Right forelimb (tissue), 1 donor: ENCODE data around the gene PALLD.

Experiments
- DNase-seq: peaks from one replicate; pipeline ENCODE4 v3.0.0-alpha.2; 2018

Gene PALLD

DNA sequence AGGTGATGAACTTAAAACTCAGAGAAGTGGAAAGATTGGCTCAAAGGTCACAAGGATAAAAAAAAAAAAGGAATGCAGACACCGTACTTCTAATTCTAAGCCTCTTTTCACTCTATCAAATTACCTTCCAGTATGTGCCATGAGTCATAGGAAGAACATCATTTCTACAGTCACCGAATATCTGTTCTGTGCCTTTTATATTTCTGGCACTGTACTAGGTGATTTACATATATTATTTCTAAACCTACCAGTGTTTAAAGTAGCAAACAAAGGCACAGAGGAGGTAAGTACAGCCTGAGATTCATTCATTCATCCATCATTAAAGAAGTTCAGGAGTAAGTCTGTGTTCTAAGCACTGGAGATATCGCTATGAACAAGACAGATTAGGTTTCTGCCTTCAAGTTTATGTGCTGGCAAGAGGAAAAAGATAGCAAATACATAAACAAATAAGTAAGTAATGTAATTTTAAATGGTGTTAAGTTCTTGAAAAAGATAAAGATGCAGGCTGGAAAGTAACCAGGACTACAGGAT lies 65.3 kb downstream of the PALLD start:
- no peak for DNase-seq

DNA sequence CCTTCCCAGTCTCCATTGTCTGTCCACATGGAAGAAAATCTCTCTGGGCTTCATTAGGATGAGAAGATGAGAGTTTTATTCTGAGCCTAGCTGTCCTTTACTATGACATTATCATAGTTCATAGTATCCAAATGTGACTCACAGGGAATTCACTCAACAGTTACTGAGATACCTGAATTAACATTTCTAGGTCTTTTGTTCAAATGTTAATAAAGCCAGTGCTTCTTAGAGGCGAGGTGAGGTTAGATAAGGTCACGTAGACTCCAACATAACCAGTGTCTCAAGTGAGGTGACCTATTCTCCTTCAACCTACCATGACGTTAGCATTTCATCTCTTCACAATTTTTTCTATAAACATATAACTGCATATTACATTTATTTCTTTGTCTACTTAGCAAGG lies 67.2 kb downstream of the PALLD start:
- no peak for DNase-seq

DNA sequence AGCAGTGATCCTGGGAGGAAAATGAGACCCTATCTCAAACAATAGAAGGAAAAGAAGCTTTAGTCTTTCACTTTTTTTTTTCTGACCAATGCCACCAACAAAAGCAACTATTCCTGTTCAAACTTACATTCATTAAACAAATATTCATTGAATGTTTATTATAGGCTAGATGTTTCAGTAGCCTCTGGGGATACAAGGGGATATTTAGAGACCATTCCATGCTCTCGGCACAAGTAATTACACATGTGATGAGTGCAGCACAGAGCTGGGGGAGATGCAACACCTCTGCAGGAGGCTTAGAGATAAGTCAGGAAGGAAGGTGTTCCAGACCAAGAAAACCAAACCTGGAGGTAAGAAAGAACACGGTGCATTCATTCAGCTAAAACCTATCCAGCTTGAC lies 68.3 kb downstream of the PALLD start:
- no peak for DNase-seq

DNA sequence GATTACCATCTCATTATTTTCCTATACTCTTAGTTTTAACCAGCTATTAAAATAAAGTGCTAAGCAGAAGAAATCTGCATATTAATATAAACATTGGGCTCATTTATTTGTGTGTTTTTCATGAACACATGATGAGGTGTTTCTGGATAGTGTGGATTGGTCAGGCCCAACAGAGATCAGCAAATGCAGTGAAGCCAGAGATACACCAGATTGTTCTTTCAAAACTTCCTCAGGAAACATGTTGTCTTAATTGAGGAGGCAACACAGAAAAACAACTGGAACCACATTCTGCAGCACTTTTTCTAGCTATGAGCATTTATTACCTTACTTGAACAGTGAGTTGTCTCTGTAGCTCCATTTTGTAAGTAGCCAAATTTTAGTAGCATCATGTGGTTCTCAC lies 69.9 kb downstream of the PALLD start:
- no peak for DNase-seq

DNA sequence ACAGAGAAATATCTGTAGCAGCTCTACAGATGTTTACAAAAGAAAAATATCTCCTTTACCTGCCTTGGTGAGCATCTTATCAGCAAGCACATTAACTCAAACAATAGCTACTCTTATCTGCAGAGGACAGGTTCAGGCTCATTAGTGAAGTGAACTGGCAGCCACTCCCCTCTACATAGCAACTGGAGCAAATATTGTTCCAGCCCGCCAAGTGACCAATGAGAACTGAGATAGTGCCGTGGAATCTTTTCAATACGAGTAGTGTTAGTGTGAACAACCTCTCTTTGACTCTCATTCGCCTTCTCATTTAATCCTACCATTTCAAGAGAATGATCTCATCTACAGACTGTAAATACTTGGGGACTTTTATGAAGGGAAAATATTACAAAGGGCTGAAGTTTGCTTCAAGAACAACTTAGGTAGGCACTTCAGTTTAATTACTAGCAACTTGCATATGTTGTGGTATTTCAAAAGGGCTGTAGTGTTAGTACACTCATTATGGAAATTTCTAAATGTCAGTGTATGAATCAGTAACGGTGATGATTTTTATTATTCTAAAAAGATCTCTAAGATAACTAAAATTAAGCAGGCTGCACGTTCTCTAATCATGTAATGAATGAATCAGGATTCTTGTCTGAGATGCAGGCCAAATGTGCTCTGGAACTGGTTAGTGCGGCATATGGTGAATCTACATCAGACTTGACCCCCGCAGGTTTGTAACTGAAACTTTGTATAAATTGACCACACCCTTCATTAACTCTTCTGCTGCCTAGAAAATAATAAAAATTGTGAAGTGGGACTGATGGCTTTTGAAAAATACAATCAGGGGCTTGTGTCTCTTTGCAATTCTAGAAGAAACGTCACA lies 72.4 kb downstream of the PALLD start:
- peak; percentile 57 for DNase-seq

DNA sequence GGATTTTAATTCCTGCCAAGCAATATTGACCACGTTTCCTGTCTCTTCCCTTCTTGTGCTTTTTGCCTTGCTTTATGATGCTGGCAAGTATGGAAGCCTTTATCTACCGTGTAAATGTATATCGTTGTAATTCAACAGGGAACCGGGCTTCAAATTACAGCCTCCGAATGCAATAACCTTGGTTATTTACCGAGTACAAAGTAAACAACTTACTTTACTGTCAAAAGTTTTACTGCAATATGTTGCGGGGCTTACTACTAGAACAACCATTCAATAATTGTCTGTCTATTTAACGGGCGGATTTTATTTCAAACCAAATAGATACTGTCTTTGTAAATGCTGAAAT lies 73.1 kb downstream of the PALLD start:
- DNase-seq = no peak

DNA sequence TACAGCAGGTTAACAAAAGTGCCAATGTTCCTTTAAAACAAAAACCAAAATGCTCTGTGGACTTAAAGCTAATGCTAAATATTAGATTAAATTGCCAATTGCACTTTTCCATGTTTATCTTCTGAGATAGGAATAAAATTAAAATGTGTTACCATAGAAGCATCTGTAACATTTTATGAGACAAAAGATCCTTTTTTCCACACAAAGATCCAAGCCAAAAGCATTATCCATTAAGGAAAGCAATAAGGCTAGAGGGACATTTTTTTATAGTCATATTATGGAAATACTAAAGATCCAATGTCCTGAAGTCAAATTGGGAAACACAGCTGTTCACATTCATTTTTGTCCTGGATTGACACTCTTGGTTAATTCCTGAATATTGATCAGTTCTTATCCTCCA lies 73.6 kb downstream of the PALLD start:
- no peak for DNase-seq

DNA sequence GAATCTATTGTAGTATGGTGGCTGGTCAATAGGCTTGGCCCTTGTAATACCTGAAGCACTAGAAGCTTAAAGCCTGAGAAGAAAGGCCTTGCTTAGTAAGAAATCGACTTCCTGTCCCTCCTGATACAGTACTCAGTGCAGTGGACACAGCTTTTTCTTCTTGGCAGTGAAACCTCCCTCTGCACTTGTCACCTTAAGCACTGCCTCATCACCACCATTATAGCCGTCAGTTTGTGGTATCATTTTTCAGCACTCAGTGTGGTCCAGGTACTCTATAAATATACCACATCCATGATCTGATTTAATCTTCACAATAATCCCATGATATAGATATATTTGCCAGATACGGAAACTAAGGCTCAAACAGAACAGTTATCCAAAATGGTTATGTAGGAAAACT lies 75.2 kb downstream of the PALLD start:
- DNase-seq = no peak

DNA sequence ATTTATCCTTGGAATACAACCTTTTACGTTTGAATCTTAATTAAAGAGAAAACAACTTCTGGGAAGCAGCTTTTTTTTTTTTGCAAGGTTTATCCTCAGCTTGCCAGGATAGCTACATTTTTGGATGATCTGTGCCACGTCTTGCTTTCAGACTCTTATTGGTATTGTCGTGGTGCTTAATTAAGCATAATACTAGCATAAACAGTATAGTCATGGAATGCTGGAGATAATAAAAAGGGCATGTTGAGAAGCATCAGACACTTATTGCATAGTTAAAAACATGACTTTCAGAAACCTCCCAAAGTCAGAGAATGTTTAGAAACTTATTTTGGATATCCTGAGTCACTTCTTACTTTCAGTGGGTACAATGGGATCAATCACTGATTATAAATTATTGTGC lies 77.0 kb downstream of the PALLD start:
- no peak for DNase-seq

DNA sequence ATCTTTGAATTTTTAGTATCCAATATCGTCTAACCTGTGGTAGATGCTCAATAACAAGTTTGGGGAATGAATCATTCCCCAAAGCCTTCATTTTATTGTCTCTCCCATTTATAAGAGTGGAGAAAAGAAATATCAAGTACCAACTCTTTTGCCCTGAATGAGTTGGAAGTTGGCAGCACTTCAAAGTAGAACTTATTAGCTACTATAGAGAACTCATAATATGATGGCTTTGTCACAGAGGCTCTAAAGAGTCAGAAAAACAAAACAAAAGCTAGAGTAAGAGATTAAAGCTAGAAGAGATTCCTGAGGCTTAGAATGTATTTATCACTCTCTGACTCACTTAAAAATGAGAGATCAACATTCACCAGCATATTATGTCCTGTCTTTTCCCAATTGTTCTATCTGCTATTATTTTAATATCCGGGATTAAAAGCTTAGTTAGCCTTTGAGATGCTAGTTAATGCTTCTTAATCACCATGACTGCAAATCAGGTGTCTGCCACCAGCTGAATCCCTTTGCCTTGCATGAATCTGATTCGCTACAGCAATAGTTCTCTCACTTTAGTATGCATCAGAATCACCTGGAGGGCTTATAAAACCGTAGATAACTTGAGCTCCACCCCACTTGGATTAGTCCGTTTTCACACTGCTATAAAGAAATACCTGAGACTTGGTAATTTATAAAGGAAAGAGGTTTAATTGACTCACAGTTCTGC lies 77.9 kb downstream of the PALLD start:
- DNase-seq = no peak

DNA sequence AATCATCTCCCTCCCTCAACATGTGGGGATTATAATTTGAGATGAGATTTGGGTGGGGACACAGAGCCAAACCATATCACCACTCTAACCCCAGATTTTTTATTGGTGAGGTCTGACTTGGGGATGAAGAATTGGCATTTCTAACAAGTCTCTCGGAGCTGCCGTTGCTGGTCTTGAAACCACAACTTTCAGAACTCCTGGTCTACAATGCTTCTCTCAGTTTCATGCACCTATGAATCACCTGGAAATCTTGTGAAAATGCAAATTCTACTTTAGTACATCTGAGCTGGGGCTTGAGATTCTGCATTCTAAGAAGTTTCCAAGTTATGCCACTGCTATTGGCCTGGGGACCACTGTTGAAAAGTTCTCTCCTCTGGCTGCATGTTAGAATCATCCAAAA lies 78.6 kb downstream of the PALLD start:
- no peak for DNase-seq

DNA sequence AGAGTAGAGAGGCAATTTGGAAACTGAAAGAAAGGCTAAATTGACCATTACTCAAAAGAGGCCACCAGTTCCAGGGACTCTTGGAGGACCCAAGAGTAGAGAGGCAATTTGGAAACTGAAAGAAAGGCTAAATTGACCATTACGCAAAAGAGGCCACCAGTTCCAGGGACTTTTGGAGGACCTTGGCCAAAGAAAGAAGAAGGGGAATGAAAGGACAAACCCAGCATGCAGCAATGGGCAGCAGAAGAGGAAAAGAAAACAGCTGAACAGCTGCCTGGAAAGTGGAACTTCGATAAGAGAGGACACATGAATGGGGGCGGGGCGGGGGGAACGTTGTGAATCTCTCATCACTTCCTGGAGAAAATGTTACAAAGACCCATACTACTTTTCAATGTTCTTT lies 80.8 kb downstream of the PALLD start:
- no peak for DNase-seq

DNA sequence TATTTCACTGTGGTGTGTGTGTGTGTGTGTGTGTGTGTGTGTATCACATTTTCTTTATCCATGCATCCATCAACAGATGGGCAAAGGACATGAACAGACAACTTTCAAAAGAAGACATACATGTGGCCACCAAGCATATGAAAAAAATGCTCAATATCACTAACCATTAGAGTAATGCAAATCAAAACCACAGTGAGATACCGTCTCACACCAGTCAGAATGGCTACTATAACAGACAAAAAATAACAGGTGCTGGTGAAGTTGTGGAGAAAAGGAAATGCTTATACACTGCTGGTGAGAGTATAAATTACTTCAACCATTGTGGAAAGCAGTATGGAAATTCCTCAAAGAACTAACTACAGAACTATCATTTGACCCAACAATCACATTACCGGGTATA lies 83.4 kb downstream of the PALLD start:
- no peak for DNase-seq

DNA sequence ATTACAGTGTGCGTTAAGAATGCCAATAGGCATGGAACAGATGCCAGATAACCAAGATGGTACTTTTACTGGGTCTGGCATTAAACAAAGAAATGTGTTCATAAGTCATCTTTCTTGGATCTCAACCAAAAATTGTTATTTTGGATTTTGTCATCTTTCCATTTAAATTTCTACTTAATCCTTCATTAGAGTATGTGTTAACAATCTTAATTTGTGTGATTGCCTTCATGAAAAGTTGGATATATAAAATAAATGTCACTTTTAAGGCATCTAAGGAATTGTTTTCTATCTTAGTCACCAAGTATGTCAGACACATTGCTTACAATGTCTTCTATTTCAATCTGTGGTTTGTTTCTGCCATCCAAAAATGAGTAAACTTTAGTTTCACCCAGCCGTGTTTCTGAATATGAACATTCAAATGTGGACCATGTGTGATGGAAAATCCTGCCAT lies 87.5 kb downstream of the PALLD start:
- no peak for DNase-seq

DNA sequence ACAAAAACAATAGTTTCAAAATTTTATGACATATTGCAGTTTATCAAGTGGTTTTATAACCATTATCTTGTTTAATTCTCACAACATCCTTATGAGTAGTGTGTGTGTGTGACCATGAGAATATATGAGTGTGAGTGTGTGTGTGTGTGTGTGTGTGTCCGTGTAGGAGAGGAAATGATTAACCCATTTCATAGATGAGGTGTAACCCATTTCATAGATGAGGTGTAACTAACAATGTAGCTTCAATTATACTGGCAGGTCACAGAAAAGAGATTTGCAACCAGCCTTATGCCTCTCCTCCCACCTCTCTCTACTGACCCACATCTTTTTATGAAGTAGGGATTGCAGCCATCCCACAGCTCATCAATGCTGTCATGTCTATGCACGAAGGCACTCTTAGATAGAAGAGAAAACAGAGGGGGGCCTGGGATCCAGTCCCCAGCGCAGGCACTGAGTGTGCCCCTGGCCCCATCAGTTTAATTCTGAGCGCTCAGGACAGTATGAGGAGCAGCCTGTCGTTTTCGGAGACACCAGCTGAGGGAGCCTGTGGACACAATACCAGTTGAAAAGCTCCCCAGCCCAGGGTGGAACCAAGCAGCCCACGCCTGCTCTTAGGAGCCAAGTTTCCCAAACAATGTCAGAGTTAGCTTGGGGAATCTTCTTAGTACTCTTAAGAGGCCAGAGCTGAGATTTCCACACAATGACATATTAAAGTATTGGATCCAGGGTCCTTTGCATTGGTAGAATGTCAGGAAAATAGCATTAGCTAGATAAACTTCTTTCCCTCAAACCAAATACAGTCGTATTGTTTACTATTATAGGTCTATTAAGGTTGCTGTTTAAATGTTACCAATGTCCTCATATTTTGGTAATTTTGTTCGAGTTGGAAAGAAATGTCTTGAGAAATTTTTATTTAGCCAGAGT lies 88.6 kb downstream of the PALLD start:
- DNase-seq = peak; percentile 80

DNA sequence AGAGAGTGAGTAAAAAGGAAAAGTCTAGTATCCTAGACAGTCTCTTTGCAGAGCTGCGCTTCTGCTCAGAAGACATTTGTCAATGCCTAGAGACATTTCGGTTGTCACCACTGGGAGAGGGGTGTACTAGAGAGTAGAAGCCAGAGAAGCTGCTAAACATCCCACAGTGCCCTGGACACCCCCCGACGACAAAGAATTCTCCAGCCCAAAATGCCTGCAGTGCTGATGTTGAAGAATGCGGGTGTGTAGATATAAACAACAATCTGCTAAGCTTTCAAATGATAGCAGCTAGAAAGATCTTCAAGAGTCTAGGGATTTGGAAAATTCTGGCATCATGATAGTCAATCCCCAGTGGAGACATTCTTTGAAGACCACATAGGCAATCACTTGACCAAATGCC lies 90.1 kb downstream of the PALLD start:
- no peak for DNase-seq

DNA sequence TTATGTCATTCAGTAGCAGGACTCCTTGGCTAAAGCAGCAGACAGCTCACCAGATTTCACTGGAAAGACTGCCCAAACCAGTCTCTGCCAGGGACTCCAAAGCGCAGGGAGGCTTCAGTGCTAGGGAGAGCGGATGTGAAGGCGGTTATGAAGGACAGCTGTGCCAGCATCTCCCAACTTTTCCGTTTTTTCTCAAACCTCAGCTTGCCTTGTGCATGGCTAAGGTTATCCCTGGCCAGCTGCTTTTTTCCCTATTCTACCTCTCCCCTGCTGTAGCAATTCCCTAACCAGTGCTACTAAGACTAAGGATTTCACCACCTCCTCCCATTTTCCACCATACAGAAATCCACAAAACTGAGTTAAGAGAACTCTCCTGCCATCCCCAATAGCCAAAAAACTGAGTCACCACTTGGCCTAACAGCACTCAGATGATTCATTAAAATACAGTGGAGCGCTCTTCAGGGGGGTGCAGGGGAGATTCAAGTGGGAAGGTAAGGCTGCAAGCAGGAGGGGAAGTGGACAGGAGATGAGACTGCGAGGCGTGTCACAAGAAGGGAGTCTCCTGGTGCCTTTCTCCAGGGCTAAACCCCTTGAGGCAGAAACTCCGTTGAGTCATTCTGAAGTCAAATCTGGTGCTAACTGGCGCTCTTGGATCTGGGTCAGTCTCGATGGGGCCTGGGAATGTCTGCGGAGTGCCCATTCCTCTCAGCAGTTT lies 90.7 kb downstream of the PALLD start:
- DNase-seq = peak; percentile 70

DNA sequence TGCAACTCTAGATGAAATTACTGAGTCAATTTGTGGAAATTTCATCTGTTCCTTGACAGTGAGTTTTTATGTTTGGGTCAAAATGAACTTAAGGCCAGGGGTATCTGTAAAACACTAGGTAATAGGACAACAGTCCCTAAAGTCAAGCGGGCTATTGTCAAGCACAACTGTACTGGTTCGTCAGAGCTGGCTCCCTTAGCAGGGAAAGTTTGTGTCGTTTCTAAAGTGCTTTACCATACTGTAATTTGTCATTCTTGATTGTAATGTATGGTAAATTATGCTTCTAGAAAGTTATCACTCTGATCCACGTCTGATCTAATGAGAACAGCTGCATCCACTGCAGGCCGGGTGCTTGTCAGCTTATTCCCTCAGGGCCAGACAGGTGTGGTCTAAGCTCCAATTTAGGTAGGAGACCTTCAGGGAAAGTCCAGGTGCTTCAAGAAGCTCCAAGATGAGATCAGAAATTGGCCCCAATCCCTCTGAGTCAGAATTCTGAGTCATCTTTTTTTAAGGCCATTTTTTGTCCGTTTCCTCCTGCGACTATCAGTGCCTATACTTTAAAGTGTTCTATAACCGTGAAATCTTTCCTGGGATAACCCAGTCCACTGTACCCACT lies 92.2 kb downstream of the PALLD start:
- DNase-seq = peak; percentile 49

DNA sequence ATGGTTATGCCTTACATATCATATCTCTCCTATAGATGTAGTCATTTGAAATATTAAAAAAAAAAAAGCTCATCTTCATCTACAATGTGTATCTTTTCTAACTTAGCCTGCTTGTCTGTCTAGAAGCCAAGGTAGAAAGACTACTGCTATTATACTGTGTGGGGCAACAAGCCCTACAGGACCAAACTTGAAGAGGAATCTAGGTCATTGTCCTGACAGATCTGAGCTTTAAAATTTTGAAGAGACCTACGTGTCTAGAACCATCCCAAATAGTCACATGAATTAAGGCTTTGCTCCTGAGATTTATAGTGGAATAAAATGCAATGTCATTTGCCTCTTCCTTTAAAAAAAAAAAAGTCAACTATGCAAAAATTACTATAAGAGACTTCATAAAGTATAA lies 95.8 kb downstream of the PALLD start:
- no peak for DNase-seq

DNA sequence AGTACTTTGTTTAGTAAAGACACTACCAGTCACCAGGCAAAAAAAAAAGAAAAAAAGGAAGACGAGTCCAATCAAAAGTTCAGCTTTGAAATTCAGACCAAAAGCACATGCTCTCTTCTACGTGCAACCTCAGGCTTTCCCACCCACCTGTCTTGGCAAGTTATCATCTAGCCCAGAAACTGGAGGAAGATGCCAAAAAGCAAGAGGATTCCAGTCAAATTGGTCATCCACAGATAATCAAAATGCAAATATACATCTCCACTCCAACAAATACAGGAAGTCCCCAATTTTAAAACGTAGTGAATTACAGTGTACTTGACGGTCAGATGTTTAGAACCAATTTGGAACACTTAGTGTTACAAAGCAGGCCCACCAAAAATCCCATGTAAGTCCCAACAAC lies 96.5 kb downstream of the PALLD start:
- DNase-seq = no peak

DNA sequence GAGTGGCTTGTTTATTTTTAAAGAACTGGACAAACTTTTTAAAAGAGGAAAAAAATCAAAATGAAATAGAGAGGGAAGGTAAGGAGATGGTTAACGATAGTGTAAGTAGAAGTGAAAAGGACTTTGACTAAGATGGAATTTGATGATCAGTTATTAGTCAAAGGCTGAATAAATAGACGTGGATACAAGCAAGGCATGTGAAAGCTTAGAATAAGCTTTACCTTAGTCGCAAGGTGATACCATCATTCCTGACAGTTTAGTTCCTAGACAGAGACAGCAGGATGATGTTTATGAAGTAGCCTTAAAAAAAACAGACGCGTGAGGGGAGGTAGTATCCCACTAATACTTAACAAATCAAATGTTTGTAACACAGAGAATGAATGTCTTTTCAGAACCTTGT lies 97.3 kb downstream of the PALLD start:
- no peak for DNase-seq

DNA sequence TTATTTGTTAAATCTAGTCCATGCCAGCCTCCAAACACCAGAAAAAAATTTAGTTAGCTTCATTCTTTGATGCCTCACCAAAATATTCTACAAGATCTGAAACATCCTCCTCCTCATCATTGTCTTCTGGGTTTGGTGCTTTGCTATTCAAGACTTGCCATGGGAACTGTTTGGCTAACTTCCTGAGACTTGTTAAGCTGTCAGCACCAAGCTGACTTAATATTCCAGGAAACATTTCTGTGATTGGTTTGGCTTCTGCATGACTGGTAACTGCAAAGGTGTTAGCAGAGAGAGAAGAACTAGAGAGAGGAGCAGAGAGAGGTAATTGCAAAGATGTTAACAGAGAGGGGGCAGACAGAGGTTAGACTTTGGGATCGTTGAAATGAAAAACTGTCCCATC lies 101.3 kb downstream of the PALLD start:
- no peak for DNase-seq
